ENCODE results near the gene PODXL2. TPM values are rescaled to one million over a fixed set of nuclear protein-coding genes. Genes with fewer than 3 reads are reported as not detected.

Gene PODXL2
- total and polyA plus RNA-seq, 8 donors = 2.9 to 18.0 (median 14.5) TPM

- ATAC-seq = peak; percentile 73
- Histone ChIP-seq H3K4me3 (no peak overlapping the region), H3K4me1 (peaks cover 23 to 62% of the 10 kb centered on the region in 2 donors), H3K9me3 (no peaks in the 10 kb centered on the region), H3K27ac (peak overlapping the region; percentile 82 to 88), H3K27me3 (no peaks in the 10 kb centered on the region), H3K36me3 (peaks cover 0 to 24% of the 10 kb centered on the region in 2 donors)
- TF ChIP-seq CTCF (IDR thresholded peaks at IDR 0.05) = no peak
- DNase-seq = peak; percentile 60 to 94 (median 88)
- intact Hi-C loops (cut with DNase I) = loop anchor here in 1 of 2 donors (10.0 kb wide), 1 partner anchor 127 kb away; the partner anchor contains the start of gene MGLL
These were observed 68.7 kb downstream of the PODXL2 start for GRCh38 chr3:127697551-127698240.

- intact Hi-C loops (cut with DNase I) = loop anchor here in 1 of 2 donors (10.0 kb wide), 1 partner anchor 127 kb away; the partner anchor contains the start of gene MGLL
- Histone ChIP-seq H3K4me3 (no peak overlapping the region), H3K4me1 (peaks cover 23 to 68% of the 10 kb centered on the region in 2 donors)
These were observed 69.3 kb downstream of the PODXL2 start for GRCh38 chr3:127698286-127698685.

GRCh38 chr3:127698691-127699415 lies 69.9 kb downstream of the PODXL2 start:
- TF ChIP-seq CTCF (IDR thresholded peaks at IDR 0.05) = no peak
- Histone ChIP-seq H3K27ac (peak overlapping the region; percentile 82 to 88), H3K27me3 (no peaks in the 10 kb centered on the region), H3K9me3 (no peaks in the 10 kb centered on the region), H3K4me3 (no peak overlapping the region), H3K4me1 (peaks cover 23 to 70% of the 10 kb centered on the region in 2 donors), H3K36me3 (peaks cover 0 to 13% of the 10 kb centered on the region in 2 donors)
- ATAC-seq (no peak), DNase-seq (peak in 2 of 4 donors; percentile 50 to 79)
- intact Hi-C loops (cut with DNase I) = loop anchor here in 1 of 2 donors (10.0 kb wide), 1 partner anchor 126 kb away; the partner anchor contains the start of gene MGLL

More at GRCh38 chr3:127698286-127698685, 69.3 kb downstream of the PODXL2 start:
- DNase-seq = no peak
- TF ChIP-seq CTCF (IDR thresholded peaks at IDR 0.05) = no peak
- Histone ChIP-seq H3K36me3 (peaks cover 0 to 18% of the 10 kb centered on the region in 2 donors), H3K27me3 (no peaks in the 10 kb centered on the region), H3K27ac (peak overlapping the region; percentile 82 to 88), H3K9me3 (no peaks in the 10 kb centered on the region)
- no peak for ATAC-seq

- H3K27ac ChIP-seq = peak overlapping the region in 1 of 2 donors; percentile 55
- intact Hi-C loops (cut with DNase I) = loop anchor here in 1 of 2 donors (10.0 kb wide), 1 partner anchor 125 kb away; the partner anchor contains the start of gene MGLL
These were observed 70.7 kb downstream of the PODXL2 start for GRCh38 chr3:127699416-127700300.

More at GRCh38 chr3:127699416-127700300, 70.7 kb downstream of the PODXL2 start:
- no peaks in the 10 kb centered on the region for H3K9me3 ChIP-seq
- H3K36me3 ChIP-seq = peaks cover 0 to 6% of the 10 kb centered on the region in 2 donors
- no peak for TF ChIP-seq CTCF (IDR thresholded peaks at IDR 0.05)
- ATAC-seq (peak; percentile 6), DNase-seq (no peak)
- H3K4me3 ChIP-seq = no peak overlapping the region
- no peaks in the 10 kb centered on the region for H3K27me3 ChIP-seq
- peaks cover 23 to 70% of the 10 kb centered on the region in 2 donors for H3K4me1 ChIP-seq

All from left lung (tissue), 10 donors.